HG03066 (cell line): ENCODE data around the gene SLC5A2.
"Not testable (repeated sequence)": the region's sequence is repeated elsewhere in the genome, so short reads cannot be mapped to it uniquely, and the experiment has no call there.

ENCODE experiments used
- ATAC-seq: cut with Tn5 transposase; IDR thresholded peaks from one replicate; pipeline ENCODE4 v1.9.1; 2021; ENCODE audit warnings: low read depth; ENCODE audit not compliant: unreplicated experiment

The SLC5A2 gene

DNA sequence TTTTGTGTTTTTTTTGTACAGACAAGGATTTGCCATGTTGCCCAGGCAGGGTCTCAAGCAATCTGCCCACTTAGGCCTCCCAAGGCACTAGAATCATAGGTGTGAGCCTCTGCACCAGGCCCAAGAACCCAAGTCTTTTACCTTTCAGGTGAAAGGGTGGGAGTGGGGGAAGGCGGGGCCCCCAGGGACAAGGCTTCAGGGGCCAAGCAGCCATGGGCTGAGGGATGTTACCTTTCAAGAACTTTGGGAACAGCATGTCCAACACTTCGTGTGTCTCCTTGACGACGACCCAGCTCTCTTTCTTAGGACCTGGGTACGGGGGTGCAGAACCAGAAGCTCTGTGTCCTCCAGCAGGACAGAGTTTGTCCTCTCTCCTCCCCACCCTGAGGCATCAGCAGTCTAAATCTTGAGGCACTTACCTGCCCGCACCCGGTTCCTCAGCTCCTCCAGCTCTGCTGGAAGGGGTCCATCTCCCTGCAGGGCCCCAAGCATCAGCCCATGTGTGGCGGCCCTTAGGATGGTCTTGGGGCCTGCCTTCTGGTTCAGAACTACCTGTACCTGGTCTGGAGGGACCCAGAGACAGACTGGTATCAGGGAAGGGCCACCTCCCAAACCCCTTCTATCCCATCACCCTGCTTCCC is 9.0 kb downstream of the SLC5A2 start:
- no peak for ATAC-seq

DNA sequence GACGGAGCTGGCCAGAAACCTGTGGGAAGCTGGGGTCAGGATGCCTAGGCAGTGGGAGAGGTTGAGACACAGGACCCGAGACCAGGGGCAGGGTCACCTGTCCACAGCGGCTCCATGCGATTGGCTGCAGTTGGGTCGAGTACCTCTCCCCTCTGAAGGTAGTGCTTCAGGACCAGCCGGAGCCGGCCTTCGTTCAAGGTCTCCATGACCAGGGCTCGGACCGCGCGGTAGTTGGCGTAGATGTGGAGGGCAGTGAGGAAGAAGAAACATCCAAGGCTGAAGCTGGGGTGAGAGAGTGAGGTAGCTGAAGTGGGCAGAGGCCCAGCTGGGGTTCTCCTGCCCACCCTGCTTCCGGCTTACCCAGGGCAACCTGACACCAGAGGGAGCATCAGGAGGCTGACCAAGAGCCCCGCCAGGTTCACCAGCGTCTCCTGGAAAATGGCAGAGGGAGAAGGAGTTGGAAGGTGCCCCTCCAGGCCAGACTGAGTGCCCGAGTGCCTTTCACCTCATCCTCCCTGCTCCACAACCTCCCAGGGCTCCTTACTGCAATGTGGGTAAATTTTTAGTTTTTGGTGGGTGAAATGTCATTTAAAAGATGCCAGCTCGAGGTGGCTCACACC is 10.7 kb downstream of the SLC5A2 start:
- no peak for ATAC-seq

DNA sequence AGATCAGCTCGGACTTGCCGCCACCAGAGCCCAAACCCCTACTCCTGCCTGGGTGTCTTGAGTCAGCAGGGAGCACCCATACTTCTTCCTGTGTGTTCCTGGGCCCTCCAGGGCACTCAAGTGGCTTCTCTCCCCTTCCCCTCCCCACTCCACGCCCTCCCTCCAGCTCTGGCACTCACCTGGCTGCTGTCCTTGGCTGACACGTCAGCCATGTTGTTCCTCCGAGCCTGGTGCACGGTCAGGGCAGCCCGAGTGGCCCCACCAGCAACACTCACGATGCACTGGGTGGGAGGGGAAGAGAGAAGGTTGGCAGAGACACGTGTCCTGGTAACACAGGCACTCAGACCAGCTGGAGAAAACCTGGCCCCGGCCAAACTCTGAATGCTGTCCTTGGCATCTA is 13.7 kb downstream of the SLC5A2 start:
- no peak for ATAC-seq

DNA sequence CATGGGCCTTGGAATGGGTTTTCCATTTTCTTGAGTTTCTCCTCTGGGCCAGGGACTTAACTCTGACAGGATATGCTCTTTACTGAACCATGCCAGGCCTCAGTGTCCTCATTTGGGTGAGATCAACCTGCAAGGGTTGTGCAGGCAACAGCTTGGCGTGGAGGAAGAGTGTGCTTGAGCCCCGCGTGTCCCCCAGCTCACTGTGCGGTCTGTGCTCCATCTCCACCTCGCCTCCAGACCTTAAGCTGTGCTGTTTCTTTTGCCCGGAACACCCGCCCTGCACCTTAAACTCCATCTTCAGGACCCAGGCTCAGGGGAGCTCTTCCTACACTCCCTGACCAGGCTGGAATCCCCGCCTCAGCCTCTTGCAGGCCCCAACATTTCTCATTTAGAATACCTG is 15.6 kb downstream of the SLC5A2 start:
- ATAC-seq, result no peak

DNA sequence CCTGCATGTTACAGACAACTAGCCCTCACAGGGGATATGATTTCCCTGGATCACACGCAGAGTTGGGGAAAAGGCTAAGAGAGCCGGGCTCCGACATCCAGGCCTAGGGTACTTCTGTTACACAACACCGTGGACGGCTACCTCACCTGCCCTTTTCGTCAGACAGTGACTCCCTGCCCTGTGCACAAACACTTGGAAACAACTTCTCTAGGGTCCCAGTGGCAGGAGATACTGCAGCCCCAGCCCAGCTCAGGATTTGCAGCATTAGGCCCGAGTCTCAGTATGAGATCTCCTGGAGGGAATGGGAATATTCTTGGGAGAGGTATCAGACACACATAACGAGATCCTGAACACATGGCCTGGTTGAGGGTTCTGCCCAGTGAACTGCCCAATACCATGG is 17.0 kb downstream of the SLC5A2 start:
- no peak for ATAC-seq

DNA sequence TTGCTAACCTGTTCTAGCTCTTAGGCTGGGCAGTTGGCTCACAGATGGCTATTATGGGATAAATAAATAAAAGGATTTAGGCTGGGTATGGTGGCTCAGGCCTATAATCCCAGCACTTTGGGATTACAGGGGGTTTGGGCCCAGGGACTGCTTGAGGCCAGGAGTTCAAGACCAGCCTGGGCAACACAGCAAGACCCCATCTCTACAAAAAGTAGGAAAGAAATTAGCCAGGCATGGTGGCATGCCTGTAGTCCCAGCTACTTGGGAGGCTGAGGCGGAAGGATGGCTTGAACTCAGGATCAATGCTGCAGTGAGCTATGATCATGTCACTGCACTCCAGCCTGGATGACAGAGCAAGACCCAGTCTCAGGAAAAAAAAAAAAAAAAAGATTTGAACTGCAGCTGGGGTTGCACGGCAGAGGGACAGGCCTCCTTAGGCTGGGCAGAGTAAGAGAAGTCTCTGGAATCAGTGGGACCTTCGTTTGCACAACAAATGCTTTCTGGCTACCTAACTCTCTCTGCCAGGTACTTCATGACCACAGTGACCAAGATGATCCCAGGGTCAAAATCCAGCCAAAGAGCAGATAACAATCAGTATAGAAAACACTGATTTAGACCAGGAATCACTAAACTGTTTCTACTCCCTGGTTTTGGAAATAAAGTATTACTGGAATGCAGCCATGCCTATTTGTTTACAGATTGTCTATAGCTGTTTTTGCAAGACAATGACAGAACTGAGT is 18.5 kb downstream of the SLC5A2 start:
- ATAC-seq, result no peak

DNA sequence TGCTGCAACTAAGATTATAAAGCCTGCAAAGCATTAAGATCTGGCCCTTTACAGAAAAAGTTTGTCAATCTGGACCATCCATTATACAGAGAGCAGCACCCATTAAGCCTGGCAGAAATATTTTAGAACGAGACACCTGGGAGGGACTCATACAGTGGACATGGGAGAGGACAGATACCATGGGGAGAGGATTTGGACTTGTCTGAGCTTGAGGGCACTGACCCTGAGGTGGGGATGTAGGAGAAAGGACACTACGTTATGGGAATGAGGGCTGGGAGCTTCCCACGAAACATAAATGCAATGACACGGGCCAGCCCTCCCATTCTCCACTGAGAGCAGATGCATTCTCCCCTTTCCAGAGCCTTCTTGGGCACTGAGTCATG is 19.0 kb downstream of the SLC5A2 start:
- no peak for ATAC-seq

DNA sequence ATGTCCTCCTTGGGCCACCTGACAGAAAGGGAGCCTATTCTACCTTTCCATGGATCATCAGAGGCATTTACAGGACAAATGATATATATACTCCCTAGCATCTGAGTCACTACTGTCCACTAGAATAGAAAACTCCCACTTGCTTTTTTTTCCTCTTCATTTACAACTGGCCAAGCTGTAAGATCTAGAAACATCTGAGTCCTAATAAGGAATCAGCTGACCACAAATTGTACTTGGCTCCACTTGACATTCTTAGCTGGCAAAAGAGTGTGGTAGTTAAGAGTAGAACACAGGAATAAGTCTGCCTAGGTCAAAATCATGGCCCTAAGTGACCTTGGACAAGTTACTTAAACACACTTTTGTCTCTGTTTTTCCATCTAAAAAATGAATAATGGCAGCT is 20.1 kb downstream of the SLC5A2 start:
- ATAC-seq, result no peak

DNA sequence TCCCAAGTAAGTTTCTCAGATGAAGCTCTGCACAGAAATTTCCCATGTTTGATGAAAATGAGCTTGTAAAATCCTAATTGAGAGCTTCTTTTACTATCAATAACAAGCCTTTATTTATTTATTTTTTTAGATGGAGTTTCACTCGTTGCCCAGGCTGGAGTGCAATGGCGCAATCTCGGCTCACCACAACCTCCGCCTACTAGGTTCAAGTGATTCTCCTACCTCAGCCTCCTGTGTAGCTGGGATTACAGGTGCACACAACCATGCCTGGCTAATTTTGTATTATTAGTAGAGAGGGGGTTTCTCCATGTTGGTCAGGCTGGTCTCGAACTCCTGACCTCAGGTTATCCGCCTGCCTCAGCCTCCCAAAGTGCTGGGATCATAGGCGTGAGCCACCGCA is 20.6 kb downstream of the SLC5A2 start:
- not testable (repeated sequence) for ATAC-seq

DNA sequence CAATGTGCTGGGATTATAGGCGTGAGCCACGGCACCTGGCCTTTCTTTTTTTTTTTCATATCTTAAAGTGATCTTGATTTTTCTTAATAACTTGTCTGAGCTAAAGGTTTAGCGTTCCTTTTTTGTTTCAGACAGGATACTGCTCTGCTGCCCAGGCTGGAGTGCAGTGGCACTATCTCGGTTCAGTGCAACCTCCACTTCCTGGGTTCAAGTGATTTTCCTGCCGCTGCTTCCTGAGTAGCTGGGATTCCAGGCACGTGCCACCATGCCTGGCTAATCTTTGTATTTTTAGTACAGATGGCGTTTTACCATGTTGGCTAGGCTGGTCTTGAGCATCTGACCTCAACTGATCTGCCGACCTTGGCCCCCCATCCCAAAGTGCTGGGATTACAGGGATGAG is 21.2 kb downstream of the SLC5A2 start:
- ATAC-seq, result no peak

DNA sequence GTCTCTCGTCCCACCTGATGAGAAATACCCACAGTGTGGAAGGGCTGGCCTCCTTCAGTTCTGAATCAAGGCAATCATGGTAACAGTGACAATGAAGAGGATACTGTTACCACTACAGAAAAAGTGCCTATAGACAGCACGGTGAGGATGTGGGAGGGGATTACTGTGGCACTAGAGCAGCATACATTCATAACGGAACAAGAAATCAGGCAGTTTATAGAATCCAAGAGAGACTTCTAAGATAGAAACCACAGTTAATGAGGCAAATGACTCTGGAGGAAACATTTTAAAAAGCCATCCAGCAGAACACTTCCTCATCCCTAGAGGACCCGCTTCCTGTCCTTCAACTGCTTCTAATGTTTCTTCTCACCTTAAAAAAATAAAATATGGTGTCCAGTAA is 22.6 kb downstream of the SLC5A2 start:
- ATAC-seq, result no peak

DNA sequence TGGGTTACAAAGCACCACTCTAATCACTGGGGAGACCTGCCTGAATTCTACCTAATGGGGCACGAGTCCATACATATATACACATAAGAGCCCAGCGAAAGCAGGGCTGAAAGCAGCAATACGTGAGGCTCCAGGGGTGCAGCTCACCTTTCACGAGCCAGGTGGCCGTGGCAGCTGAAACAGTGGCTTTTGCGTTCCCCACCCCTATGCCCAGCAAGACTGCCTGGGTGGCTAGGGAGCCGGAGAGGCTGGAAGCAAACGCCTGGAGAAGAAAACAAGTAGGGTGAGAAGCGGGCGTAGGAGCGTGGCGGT is 24.6 kb downstream of the SLC5A2 start:
- ATAC-seq, result peak; percentile 2

DNA sequence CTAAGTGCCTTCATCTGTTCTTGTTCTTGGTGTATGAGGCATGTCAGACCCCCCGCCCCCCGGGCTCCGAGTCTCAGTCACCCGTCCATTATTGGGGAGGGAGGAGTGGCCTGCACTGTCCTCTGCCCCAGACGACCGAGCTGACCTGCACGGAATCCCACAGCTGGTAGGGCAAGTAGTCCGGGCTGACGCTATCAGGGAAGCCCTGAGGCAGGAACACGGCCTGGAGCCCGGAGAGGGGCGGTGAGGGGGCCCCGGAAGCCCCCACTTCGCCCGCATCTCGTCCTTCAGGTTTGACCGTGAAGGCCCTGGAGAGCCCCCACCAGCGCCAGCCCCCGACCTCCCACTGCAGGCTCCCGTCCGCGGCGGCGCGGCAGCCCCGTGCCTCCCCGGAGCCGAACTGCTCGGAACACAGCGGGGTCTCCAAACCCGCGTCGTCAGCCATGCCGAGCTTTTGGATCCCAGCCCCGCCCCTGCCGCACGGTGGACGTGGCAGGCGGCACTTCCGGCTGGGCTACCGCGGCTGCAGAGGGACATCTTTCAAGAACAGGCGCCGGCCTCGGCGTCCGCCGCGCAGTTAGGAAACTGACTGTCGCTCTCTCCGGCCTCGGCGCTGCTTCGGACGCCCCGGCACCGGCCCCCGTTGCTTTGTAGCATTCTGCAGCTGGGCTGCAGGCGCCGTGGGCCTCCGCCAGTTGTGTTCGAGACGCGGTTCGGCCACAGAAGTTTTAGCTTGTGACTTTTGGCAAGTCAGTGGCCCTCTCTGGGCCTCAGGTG is 25.2 kb downstream of the SLC5A2 start, which contains the start of gene RUSF1:
Gene RUSF1, minus strand, starts transcription at position 463 of the 777 bp plus-strand sequence. Its CDS starts 18 bp downstream, at position 445.
- ATAC-seq, result peak; percentile 82

DNA sequence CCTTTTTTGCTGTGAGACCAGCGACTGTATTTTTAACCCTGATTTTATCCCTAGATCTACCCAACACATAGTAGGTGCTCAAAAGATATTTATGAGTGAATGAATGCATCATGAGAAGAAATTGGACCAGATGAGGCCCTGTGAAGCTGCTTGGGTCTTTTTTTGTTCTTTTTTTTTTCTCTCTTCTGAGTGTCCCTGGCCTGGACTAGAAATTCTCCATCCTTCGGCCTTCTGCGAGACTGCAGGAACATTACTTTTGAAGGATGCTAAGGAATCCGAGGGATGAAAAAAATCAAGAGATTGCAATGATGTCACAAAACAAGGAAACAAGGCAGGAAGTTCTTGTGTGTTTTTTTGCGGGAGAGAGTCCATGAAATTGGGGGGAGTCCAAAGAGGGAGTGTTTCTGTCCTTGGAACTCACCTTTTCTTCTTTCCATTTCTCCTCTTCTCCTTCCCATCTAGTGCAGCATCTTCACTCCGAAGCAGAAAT is 25.8 kb downstream of the SLC5A2 start:
- no peak for ATAC-seq

DNA sequence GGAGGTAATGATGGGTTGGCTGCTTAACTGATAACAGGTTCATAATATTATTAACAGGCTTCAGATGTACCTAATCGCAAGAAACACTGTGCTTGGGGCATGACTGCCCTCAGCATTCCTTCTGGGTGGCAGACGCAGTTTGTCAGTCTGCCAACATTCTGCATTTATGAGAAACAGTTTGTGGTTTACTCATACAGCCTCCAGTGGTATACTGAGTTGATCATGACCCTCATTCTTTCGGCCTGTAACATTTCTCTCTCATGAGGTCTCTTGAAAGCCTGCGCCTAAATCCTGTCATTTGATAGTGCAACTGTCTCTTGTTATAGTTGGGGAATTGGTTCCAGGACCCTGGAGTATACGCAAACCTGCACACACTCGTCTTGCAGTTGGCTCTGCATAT is 30.2 kb downstream of the SLC5A2 start:
- no peak for ATAC-seq

DNA sequence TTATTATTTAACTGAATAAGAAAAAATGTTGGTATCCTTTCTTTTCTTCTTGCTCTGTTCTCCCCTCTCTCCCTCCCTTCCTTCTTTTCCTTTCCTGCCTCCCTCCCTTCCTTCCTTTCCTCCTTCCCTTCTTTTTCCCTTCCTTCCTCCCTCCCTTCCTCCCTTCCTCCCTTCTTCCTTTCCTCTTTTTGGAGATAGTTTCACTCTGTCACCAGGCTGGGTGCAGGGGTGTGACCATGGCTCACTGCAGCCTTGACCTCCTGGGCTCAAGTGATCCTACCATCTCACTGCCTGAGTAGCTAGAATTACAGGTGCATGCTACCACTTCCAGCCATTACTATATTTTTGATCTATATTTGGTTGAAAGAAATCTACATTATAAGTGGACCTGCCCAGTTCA is 31.0 kb downstream of the SLC5A2 start:
- ATAC-seq, result no peak

DNA sequence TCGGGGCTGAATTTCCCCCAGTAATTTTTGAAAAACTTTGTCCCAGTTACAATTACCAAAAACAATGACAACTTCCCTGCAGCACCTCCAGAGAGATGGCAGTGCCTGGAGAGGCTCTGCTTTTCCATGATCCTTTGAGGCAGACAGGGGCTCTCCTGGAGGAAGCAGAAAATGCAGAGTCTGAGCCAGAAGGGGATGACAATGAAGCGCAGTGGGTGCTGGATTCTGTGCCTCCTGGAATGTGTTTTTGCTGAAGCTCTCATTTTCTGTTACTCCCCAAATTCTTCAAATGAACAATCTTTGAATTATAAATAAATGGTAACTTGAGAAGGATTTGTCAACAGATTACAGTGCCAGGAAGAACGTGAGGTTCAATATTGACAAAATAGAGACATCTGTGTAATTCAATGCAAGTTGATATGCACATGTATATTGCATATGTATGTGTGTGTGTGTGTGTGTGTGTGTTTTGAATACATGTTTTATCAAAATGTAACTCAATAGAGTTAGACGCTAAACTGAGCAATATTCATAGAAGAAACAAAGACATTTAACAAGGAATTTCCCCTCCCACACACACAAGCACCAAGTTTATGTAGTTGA is 35.0 kb downstream of the SLC5A2 start:
- ATAC-seq, result no peak

DNA sequence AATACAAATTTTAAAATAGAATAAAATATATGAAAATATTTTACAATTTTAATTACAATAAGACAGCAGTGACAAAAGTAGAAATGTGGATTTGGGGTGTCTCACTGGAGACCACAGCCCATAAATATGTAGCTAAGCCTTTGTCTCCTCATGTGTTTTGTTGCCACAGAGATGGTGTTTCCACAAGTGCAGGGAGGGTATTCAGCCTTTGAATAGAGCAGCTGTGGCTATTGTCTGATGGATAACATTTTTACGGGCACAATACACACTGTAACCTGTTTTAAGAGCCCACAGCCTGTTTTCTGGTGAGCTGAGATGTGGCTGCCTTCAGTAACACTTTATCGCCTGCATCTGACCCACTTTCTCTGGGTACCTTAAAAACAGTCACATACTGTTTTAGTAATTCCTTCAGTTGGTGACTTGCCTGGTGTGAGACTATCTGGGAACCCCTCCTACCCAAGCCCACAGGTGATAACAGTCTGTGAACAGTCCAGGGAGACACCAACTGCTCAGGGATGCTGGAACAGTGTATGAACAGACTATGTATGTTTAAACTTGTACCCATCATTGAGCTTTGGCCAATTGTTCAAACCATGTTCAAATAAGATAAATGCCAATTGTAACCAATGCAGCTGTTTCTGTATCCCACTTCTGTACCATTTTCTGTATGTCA is 37.0 kb downstream of the SLC5A2 start:
- no peak for ATAC-seq

DNA sequence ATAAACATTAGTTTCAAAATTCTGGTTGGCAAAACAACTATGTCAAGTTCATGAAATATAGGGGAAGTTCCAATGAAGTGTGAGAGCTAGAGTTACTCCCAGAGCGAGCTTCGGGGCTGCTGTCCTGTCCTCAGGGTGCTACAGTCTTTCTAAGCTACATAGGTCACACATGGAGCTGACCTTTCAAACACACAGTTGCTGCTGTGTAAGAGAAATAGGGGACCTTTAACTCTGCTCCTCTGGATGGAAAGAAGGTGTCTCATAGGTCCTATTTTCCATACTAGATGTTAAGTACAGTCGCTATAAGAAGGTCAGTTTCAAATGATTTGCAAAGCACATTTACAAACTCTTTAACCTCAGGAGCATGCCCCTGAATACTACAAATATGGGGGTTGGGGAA is 38.4 kb downstream of the SLC5A2 start:
- no peak for ATAC-seq

DNA sequence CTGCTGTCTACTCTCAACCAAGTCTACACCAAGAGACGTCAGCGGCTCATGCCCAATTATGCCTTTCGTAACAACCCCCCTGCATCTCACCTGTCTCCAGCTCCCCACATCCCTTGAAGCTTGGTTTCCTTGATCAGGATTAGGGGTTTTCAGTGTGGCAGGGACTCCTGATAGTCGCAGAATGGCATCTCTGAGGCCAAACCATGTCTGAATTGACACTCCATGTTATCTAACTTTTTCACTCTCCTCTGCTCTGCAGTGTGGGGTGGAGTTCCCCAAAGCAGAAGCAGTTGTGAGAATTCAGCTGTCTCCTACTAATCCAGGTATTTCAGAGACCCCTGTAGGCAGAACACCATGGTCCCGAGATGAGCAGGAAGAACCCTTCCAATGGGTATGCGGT is 39.1 kb downstream of the SLC5A2 start:
- ATAC-seq, result no peak
